Measurements from ENCODE around the gene LRRC27.

The LRRC27 gene

DNA sequence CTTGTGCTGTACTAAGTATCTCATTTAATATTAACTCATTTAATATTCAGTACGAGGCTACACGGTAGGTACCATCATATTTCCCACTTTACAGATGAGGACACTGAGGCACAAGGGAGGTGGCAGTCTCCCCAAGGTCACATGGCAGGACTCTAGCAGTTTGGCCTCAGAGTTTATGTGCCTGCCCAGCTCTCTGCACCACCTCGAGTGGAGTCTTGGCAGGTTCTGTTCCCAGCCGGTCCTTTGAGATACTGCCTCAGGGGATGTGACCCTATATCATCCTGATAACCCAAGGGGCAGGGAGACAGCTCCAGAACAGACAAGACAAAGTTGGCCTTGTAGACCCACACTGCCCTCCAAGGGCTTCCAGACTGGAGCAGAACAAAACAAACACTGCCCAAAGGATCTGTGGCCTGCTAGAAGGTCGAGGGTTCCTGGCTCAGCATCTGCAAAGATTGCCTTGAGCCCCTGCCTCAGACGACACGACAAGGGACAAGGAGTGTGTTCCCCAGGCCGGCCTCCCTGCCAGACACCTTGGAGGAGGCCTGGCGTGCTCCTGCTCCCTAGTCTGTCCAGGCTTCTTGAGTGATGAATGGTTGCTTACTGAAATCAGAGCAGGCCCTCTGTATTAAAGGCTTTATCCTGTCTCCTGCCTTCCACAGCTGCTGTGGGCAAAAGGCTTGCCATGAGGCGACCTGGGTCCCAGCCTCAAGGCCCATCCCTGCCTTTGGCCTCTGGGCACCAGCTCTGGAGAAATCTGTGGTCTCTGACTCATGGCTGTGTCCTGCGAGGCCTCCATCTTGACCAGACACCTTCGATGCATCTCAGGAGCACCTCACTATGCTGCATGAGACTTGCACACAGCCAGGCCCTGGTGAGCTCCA, 61.1 kb downstream of the LRRC27 start:
- no peak for DNase-seq

DNA sequence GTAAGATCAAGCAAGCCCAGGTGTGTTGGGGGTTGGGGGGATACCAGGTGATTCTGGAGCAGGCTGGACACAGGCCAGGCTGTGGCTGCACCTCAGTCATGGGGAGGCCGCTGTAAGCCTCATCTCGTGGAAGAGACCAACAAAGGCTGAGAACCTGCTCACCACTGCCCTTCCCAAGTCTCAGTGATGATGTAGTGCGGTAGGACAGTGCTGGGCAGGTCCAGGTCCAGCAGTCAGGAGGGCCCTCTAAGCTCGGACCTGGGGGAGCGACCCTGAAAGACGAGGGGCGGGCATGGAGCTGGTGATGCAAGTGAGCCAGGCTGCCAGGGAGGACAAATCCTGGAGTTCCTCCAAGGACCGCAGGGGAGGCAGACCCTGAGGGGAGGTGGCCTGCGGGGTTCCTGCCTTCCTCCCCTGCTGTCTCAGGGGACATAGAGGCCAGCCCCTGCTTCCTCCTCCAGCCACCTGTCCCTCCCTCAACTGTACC, 61.7 kb downstream of the LRRC27 start:
- DNase-seq = no peak

DNA sequence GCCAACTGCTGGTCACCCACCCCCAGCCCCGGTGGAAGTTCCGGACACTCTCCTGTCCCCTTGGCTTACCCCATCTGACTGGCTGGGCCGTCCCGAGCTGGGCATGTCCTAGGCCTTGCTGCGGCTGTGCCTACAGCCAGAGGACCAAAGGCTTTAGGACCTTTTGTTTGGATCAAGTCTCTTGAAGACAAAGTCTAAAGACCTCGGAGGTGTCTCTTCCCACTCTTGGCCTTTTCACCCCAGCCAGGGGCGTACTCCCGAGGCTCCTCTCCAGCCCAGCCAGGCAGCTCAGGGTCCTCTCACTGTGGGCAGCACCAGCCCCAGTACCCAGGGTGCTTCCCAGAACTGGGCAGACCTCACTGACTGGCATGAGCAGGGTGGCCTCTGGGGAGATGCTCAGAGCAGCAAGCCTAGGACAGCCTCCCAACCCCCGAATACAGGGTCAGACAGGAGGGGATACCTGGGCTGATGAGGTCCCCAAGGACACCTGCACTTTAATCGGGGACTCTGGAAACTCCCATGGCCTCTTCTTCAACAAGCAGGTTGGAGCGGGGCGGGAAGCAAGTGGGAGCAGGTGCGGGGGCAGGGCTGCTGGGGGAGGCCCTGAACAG, 62.3 kb downstream of the LRRC27 start:
- no peak for DNase-seq

DNA sequence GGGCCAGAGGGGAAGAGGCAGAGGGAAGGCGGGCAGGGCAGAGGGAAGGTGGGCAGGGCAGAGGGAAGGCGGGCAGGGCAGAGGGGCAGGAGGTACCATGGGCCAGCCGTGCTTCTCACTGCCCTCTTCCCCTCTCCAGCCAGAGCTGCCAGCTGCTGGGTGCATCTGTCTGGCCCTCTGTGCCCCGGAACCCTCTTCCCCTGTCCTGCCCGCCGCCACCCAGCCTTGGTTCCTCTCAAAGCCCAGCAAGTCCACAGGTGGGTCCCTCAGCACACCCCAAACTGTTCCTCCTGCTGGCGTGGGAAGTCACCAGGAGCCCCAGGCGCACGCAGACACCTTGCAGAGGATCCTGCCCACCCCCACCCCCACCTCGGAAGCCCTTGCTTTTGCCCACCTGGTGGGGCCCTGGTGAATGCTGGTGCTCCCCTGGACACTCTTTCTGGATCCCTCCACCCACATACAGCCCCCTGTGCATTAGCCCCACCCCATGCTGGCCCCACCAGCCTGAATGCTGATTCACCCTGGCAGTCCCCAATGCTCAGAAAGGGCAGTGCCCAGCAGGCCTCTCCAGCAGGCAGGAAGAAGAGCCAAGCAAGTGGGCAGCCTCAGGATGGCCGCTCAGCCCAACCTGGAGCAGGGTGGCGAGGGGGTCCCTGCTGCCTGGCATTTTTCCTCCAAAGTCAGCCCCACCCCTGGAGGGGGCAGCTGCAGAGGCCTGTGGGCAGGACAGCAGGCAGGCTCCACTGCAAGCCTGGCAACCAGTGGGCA, 63.1 kb downstream of the LRRC27 start:
- DNase-seq = no peak

DNA sequence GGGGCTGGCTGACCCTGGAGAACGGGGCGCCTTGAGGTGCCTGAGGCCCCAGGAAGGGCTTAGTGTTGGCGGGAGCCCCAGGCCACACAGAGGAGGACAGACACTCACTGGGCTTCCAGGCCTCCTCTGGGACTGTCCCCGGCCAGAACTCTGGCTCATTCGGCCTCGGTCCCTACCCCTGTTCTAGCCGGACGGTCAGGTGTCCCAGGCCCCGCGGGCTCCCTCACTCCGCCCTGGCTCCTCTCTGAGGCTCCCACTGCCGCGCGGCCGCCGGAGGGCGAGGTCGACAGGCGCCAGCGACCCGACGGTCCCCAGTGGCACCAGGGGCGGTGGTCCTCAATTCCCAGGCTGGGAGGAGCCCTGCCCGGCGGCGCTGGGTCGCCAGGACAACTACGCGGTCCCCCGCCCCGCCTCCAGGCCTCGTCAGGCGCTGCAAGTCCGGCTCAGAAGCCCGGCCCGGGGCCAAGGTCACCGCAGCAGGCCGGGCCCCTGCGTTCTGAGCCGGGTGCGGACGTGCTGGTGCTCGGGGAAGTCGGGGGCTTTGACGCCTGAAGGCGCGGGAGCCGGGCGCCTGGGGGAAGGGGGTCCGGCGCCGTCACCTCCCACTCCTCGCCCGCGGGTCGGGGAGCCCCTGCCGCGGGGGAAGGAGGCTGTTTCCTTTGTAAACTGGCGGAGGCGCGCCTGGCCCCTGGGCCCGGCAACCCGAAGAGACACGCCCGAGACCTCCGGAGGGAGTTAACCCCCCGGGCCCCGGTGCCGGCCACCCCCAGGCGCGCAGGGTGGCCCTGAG, 63.9 kb downstream of the LRRC27 start:
- no peak for DNase-seq

DNA sequence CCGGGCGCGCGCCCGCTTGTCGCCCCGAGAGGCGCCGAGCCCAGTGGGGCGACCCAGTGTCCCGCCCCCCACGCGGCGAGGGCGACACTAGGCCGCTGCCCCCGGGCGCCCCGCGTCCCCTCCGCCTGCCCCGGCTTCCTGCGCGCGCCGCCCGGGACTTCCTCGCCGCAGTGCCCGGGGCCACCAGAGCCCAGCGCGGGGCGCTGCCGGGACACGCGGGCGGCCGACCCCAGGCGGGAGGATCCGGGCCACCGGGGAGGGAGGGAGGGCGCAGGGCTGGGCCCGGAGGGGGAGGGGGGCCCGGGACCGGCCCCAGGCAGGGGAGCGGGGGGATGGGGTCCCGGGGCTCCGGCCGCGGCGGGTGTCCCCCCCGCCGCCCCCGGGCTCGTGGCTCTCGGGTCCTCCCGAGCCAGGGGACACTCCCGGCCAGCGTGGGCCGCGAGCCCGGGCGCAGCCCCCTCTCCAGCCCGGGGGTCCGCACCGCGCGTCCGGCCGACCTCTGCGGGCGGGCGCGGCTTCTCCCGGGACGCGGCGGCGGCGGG, 64.6 kb downstream of the LRRC27 start:
- DNase-seq = peak; percentile 37

DNA sequence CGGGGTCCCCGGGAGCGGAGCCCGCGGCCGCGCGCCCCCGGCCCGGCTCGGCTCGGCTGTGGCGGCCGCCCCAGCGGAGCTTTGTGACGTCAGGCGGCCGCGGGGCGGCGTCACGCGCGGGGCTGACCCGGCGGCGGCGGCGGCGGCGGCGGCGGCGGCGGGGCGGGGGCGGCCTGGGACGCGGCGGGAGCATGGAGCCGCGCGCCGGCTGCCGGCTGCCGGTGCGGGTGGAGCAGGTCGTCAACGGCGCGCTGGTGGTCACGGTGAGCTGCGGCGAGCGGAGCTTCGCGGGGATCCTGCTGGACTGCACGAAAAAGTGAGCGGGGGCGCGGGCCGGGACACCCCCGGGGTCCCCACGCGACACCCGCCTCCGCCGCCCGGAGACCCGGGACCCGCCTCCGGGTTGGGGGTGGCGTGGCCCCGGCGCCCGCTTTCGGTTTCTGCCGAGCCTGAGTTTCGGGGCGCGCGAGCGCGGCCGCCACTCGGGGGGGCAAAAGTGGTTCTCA, 65.1 kb downstream of the LRRC27 start, which contains the start of gene PWWP2B:
Gene PWWP2B (plus strand): TSS at position 165 of the 506 bp plus-strand sequence. CDS start 27 bp downstream, at position 192.
- DNase-seq = peak; percentile 11

DNA sequence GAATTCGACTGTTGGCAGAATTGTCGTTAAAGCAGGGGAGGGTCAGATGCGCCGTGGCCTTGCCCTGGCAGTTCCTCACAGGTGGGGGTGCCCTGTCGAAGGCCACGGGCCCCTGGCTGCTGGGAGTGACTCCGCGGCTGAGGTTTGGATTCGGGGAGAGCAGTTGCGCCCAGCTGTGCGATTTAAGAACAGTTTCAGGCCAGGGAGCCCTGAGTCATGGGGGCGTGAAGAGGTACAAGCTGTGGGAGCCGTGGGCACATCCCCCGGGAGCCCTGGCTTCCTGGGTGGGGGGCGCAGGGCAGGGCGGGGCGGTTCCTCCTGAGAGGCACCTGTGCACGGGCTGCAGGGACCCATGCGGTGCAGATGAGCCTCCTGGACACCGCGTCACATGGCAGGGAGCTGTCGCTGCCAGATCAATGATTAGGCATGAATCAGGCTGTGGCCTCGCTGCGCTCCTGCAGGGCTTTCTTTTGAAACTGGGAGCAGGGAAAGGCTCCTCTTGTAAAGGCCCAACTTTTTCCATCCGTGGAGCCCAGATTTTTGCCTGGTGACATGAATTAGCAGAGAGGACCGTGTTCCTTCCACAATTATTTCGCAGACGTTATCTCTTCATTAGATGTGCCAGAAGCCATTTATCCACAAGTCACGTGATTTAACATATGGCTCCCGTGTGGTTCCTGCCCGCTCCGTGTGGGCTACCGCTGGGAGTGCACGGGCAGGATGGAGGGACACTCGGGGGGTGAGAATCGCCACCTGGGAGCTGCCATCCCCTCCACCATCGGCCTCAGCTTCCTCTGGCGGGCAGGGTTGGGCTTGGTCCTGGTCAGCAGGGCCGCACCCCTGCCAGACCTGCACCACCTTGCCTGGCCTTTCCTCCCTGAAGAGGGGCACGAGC, 65.9 kb downstream of the LRRC27 start:
- peak; percentile 20 for DNase-seq

DNA sequence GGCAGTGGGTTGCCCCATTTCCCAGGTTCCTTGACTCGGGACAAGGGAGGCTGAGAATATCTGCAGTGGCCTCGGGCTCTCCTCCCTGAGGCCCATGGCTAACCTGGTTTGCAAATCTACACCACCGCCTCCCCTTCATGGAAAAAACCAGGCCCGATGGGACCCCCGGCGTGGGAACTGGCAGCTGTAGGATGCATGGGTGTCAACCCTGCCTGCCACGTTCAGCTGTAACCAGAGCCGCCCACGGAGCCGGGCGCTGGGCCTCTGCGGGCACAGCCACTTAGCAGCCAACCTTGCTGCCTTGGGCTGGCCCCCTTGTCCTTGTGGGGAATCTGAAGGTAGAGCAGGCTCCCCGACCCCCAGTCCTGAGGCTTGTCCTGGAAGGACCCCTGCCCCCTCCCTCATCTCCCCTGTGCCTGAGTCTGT, 66.6 kb downstream of the LRRC27 start:
- no peak for DNase-seq

DNA sequence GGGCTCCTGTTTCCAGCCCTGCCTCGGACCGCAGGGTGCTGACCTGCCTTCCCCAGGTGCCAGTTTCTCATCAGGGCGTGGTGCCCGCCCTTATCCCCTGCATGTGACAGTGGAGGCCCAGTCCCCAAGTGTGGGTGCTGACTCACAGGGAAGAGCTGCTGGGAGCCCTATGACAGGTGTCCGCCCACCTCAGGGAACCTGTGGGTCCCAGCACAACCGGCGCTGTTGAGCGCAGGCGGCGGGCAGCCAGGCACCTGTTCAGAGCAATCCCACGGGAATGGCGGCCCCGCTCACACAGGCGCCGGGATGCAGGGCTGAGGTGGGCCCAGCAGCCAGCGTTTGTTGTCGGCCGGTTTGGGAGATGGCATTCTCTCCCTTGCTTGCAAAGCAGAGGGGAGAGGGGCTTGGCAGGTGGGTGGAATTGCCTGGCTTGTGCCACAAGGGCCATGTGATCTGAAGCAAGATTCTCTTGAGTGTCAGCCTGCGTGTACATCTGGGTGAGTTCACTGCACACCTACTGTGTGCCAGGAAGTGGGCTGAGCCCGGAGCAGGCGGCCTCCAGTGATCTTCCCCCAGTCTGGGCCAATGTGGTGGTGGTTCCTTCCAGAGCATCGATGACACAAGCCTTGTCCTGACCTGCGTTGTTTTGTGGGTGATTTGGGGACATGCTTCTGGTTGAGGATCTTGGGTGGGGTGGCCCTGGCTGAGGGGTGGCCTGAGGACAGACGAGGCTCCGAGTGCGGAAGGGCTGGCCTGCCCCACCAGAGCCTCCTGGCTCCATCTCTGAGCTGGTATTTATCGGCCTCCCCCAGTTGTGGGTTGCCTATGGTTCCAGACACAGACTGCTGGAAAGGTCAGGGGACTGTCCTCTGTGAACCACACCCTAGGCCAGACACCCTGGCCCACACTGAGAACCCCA, 67.4 kb downstream of the LRRC27 start:
- DNase-seq = no peak

DNA sequence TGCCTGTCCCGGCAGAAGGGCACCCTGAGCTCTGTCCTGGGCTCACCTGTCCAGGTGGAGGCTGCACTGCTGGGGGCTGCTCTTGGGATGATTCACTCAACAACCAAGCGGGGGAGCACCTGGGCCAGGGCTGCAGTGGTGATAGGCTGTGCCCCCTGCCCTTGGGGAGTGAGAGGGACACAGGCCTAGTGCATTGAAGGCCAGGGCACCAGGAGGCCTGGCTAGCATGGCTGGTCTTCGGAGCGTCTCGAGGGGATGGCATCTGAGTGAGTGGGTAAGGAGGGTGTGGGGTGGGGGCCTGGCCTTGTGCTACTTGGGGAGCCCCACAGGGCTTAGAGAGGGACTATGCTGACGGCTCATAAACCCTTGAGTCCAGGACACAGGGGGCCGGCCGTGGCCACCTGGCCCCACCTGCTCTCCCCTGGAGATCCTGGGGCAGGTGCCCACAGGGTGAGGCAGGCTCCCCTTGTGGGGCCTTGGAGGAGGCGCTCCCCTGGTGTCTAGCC, 68.1 kb downstream of the LRRC27 start:
- DNase-seq = no peak

DNA sequence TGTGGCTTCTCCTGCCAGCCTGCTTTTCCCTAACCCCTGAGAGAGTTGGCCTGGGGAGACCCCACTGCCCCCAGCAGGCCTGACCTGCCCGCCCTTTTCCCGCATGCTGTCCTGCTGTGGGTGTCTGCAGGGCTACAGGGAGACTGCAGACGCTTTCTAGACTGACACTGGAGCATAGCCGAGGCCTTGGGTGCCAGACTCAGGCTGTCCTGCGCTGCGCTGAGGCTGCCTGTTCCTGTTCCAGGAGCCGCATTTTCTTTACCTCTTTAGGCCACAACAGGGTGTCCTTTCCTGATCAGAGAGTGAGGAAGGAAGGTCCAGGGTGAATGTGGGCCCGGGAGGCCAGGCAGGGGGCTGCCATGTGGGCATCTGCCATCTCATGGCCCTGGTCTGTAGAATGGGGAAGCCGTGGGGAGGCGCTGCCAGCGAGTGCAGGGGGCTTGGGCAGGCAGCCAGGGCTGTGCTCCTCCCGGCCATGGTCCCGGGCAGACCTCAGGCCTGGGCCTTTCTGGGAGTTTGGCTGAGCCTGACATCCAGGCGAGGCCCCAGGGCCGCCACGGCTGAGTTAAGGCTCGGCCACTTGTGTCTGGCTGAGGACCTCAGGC, 68.7 kb downstream of the LRRC27 start:
- no peak for DNase-seq

DNA sequence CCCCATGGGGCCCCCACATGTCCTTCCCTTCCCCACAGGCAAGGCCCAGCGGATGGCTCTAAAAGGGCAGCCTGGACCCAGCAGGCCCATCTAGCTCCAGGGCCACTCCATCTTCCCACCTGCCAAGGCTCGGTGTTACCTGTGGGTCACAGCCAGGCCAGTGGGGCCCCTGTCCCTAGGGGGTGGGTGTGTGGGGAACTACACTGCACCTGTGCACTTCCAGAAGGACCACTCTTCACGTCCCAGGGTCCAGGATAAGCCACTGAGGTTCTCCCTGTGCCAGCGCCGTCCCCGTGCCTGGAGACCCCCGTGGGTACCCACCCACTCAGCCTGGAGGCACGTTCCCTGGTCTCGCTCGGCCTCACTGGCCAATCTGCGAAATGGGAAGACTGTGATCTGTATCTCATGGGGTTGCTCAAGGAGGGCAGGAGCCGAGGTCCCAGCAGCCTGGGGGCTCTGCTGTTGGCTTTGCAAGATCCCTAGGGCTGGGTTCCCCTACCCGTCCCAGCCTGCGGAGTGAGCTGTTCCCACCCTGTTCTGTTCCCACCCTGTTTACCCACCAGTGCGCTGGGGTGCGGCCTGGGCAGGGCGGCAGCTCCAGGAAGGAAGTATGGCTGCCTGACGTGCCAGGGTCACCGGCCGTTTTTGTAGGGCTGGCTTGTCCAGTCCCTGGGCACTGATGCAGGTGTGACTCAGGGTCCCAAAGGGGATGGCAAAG, 69.6 kb downstream of the LRRC27 start:
- DNase-seq = no peak

DNA sequence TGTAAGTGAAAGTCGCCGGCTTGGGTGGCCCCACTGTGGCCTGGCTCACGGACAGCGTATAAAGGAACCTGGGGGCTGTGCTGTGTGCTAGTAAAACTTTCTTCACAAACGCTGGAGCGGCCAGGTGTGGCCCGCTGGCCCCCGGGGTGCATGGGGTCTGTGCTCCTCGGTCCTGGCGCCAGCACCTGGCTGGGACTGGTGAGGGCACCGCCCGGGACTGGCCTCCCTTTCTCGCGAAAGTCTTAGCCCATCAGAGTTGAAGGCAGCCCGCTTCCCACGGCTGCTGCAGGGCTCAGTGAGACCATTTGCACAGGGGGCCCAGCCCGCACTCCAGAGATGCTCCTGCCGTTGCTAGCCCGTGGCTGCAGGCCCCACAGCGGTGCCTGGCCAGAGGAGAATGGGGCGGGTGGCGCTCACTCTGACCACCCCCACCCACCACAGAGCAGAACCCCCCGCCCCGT, 70.8 kb downstream of the LRRC27 start:
- no peak for DNase-seq

DNA sequence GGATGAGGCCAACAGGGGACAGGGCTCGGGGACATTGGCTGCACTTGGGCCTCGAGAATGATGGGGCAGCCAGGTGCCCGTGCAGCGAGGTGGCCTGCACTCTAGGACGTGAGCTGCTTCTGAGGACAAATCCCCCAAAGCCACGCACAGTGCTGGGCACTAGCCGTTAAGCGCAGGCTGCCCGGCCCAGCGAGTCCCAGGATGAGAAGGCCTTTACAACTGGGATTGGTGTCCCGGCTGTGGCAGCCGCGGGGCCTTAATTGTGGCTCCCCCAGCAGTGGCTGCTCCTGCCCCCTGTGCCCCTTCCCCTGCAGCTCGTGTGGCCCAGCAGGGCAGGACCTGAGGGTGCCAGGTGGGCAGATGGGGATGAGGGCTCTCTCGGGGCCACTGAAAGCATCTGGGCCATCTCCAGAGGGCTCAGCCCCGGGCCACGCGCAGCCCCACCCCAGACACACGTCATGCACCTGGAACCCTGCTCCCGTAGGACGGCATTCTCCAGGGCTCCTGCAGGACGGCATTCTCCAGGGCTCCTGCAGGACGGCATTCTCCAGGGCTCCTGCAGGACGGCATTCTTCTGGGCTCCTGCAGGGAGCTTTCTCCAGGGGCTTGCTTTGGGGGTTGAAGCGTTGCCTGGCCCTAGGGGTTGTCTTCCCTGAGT, 71.6 kb downstream of the LRRC27 start:
- DNase-seq = no peak

DNA sequence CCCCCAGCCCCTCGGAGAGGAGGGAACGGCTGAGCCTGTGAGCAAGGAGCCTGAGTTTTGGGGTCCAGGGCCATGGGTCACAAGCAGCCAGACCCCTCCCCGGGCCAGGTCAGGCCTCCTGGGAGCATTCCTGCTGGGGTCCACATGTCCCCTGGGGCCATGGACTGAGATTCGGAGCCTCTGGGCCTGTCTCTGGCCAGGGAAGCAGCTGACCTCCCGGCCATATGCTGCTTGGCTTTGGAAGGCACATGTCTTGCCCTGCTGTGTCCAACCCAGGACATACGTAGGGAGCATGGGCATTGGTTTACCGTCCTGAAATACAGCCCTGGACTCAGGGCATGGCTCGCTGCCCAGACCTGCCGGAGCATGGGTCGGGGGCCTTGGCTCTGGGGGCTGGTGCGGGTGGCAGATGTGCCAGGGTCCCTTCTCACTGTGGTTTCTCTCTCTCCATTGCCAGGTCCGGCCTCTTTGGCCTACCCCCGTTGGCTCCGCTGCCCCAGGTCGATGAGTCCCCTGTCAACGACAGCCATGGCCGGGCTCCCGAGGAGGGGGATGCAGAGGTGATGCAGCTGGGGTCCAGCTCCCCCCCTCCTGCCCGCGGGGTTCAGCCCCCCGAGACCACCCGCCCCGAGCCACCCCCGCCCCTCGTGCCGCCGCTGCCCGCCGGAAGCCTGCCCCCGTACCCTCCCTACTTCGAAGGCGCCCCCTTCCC, 72.3 kb downstream of the LRRC27 start:
- DNase-seq = no peak

DNA sequence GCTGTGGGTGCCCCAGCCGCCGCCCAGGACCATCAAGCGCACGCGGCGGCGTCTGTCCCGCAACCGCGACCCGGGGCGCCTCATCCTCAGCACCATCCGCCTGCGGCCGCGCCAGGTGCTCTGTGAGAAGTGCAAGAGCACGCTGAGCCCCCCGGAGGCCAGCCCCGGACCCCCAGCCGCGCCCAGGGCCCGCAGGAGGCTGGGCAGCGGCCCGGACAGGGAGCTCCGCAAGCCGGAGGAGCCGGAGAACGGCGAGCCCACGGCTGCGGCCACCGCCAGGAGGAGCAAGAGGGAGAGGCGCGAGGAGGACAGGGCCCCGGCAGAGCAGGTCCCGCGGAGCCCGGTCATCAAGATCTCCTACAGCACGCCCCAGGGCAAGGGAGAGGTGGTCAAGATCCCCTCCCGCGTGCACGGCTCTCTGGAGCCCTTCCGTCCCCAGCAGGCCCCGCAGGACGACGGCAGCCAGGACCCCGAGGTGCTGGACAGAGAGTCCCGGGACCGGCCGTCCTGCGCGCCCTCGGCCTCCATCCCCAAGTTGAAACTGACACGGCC, 73.0 kb downstream of the LRRC27 start:
- DNase-seq = no peak

Data from activated CD4-positive, alpha-beta T cell treated with anti-CD3 and anti-CD28 coated beads, Interleukin-2, amount 50 U/mL, for 16 hours (primary cell).